Activated CD8-positive, alpha-beta T cell treated with anti-CD3 and anti-CD28 coated beads for 36 hours (primary cell): ENCODE measurements around the gene CIZ1. TPM values are rescaled to one million over a fixed set of nuclear protein-coding genes. Genes with fewer than 3 reads are reported as not detected.

ENCODE experiments used
- ATAC-seq: fragments of 200-7000 bp; cut with Tn5 transposase; one replicate; pipeline ENCODE4 v1.10.0; 2021; ENCODE audit warnings: mild to moderate bottlenecking, moderate library complexity
- CTCF ChIA-PET: fragments of 350-600 bp; sonication (Branson Sonifier 250); formaldehyde crosslinking; loops from one replicate; lab custom pipeline; 2021; ENCODE audit warnings: antibody characterized with exemption; lab: Charles Lee
- POLR2A ChIA-PET: fragments of 350-600 bp; sonication (Branson Sonifier 250); formaldehyde crosslinking; loops from one replicate; lab custom pipeline; 2021; ENCODE audit warnings: antibody characterized with exemption; lab: Charles Lee
- DNase-seq: peaks from one replicate; pipeline ENCODE4 v3.0.0-alpha.2; 2020
- H3K27ac Mint-ChIP-seq: one replicate; pipeline ENCODE4 v1.8.0; 2021; ENCODE audit warnings: mild to moderate bottlenecking, mixed read lengths
- H3K27me3 Mint-ChIP-seq: one replicate; pipeline ENCODE4 v1.8.0; 2021; ENCODE audit warnings: mixed read lengths
- H3K36me3 Mint-ChIP-seq: one replicate; pipeline ENCODE4 v1.8.0; 2021; ENCODE audit warnings: low read depth, mixed read lengths
- H3K4me1 Mint-ChIP-seq: one replicate; pipeline ENCODE4 v1.8.0; 2021; ENCODE audit warnings: low read depth, mixed read lengths
- H3K4me3 Mint-ChIP-seq: one replicate; pipeline ENCODE4 v1.8.0; 2021; ENCODE audit warnings: mild to moderate bottlenecking, moderate library complexity, mixed read lengths
- H3K9me3 Mint-ChIP-seq: one replicate; pipeline ENCODE4 v1.8.0; 2021; ENCODE audit warnings: mixed read lengths
- intact Hi-C: fragments of 100-400 bp; cut with micrococcal nuclease; formaldehyde crosslinking; loops from one replicate; pipeline ENCODE4 v1.10.0; 2022
- total RNA-seq, 2 experiments: library from RNA; stranded (reverse); gene quantifications; one replicate each; pipeline ENCODE4 v1.2.3, GENCODE V29; 2021
- TF ChIP-seq, protein P1 (sequence below): fragments of 200-600 bp; IDR thresholded peaks from one replicate; pipeline ENCODE4 v1.8.0; 2022; ENCODE audit warnings: antibody characterized with exemption, mild to moderate bottlenecking

Gene CIZ1
- total RNA-seq, 2 experiments from 2014 or later: 75.7 to 77.1 TPM

DNA sequence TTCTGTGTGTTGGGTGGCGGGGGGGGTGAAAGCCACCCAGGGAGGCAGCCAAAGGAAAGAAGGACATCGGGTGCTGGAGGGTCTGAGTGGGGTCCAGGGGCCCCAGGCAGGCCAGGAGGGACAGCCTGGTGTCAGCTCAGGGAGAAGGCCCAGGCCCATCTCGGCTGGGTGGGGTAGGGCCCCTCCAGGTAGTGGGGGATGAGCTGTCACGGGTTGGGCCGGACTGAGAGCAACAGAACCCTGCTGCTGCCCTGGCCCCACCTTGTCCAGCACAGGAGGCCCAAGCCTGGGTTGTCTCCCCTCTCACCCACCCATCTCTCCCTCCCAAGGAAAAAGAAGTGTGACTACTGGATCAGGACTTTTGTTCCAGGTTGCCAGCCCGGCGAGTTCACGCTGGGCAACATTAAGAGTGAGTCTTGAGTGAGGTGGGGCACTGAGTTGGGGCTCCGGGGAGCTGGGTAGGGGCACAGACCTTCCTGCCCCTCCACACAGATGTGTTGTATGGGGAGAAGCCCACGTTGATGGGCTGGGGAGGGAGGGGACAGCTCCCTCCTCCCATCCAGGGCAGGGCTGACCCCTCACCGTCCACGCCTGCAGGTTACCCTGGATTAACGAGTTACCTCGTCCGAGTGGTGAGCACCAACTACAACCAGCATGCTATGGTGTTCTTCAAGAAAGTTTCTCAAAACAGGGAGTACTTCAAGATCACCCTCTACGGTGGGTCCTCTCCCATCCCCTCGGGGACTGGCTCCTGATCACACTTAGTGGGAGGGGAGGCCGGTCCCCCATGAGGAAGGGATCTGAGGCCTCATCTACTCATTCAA is 39.9 kb downstream of the CIZ1 start:
- Mint-ChIP-seq H3K4me1 (no peaks in the 10 kb centered on the region), H3K27ac (no peak overlapping the region), H3K4me3 (no peak overlapping the region), H3K36me3 (no peaks in the 10 kb centered on the region), H3K27me3 (no peaks in the 10 kb centered on the region), H3K9me3 (no peaks in the 10 kb centered on the region)
- CTCF ChIA-PET: interaction anchor here (0.9 to 1.1 kb wide), 2 partner anchors 23 to 38 kb away, joined by 3 read pairs; no protein-coding TSS in a partner anchor
- POLR2A ChIA-PET: no interaction called here
- TF ChIP-seq, protein P1, sequence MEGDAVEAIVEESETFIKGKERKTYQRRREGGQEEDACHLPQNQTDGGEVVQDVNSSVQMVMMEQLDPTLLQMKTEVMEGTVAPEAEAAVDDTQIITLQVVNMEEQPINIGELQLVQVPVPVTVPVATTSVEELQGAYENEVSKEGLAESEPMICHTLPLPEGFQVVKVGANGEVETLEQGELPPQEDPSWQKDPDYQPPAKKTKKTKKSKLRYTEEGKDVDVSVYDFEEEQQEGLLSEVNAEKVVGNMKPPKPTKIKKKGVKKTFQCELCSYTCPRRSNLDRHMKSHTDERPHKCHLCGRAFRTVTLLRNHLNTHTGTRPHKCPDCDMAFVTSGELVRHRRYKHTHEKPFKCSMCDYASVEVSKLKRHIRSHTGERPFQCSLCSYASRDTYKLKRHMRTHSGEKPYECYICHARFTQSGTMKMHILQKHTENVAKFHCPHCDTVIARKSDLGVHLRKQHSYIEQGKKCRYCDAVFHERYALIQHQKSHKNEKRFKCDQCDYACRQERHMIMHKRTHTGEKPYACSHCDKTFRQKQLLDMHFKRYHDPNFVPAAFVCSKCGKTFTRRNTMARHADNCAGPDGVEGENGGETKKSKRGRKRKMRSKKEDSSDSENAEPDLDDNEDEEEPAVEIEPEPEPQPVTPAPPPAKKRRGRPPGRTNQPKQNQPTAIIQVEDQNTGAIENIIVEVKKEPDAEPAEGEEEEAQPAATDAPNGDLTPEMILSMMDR: no peak
- no peak for DNase-seq
- intact Hi-C loops: no loop called here
- ATAC-seq: no peak

DNA sequence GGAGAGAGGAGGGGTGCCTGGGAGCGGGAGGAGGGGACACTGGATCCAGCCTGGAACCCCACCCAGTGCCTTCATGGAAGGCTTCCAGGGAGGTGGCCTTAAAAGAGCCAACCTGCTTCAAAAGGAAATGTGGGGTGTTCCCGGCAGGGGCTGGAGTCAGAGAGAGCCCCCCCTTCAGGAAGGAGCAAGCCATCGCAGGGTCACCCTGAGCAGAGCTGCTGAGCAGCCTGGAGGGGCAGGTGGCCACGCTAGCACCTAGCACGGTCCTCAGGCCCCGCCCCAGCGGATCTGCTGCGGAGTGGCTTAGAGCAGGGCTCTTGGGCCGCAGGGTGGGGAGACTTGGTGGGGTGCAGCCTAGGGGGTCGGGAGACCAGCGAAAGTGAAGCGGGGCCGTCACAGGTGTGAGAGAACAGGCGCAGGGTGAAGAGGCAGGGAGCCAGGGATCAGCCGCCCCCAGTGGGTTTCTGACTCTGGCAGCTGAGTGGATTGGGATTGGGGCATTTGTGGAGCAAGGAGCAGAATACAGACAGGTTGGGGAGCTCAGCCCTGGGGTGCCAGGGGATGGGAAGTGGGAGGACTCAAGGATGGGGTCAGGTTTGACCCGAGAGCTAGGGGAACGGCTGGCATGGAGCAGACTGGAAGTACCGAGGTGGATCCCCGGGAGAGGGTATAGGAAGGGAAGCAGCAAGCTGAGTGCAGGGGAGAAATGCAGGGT is 40.6 kb downstream of the CIZ1 start:
- ATAC-seq: peak; percentile 89
- ChIA-PET POLR2A (interaction anchor here (1.4 kb wide), 1 partner anchor 9 kb away, joined by 3 read pairs; the partner anchor contains the start of gene BBLN), CTCF (interaction anchor here (0.6 to 1.1 kb wide), 3 partner anchors 9 to 39 kb away, joined by 3 read pairs; partner anchors contain the start of gene BBLN)
- no peaks in the 10 kb centered on the region for H3K36me3 Mint-ChIP-seq
- TF ChIP-seq, protein P1: peak; percentile 45
- H3K27ac Mint-ChIP-seq: no peak overlapping the region
- intact Hi-C loops: no loop called here
- H3K4me3 Mint-ChIP-seq: no peak overlapping the region
- DNase-seq: peak; percentile 25
- no peaks in the 10 kb centered on the region for H3K27me3 Mint-ChIP-seq
- H3K4me1 Mint-ChIP-seq: no peaks in the 10 kb centered on the region
- H3K9me3 Mint-ChIP-seq: no peaks in the 10 kb centered on the region

DNA sequence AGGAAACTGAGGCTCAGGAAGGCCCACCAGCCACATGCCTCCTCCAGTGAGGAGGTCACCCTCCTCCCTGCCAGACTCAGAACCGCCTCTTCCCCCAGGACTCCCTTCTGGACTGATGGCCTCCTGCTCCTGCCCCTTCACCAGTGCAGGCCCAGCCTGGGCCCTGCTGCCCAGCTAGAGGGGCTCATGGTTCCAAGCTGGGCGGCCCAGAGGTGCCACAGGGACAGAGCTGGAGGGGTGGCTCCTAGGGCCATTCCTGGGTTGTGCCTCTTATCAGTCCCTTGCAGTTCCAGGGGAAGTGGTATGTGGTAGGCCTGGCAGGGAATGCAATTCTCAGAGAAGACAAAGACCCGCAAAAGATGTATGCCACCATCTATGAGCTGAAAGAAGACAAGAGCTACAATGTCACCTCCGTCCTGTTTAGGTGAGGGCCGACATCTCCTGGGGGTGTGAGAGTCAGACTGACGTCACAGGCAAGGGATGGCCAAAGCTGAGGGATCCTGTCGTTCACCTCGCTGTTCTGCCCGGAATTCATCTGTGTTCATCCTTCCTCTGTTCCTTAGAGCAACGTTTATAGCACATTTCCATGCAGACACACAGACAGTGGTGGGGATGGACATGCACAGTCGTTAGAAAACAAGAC is 41.3 kb downstream of the CIZ1 start:
- Mint-ChIP-seq H3K27me3 (no peaks in the 10 kb centered on the region), H3K36me3 (no peaks in the 10 kb centered on the region), H3K27ac (no peak overlapping the region), H3K4me1 (no peaks in the 10 kb centered on the region), H3K4me3 (no peak overlapping the region), H3K9me3 (no peaks in the 10 kb centered on the region)
- CTCF ChIA-PET: interaction anchor here (0.7 kb wide), 2 partner anchors 9 to 10 kb away, joined by 3 read pairs; no protein-coding TSS in a partner anchor
- ATAC-seq (no peak), DNase-seq (no peak)
- intact Hi-C loops: no loop called here
- POLR2A ChIA-PET: interaction anchor here (1.4 kb wide), 1 partner anchor 10 kb away, joined by 3 read pairs; the partner anchor contains the start of gene BBLN
- TF ChIP-seq, protein P1: no peak

DNA sequence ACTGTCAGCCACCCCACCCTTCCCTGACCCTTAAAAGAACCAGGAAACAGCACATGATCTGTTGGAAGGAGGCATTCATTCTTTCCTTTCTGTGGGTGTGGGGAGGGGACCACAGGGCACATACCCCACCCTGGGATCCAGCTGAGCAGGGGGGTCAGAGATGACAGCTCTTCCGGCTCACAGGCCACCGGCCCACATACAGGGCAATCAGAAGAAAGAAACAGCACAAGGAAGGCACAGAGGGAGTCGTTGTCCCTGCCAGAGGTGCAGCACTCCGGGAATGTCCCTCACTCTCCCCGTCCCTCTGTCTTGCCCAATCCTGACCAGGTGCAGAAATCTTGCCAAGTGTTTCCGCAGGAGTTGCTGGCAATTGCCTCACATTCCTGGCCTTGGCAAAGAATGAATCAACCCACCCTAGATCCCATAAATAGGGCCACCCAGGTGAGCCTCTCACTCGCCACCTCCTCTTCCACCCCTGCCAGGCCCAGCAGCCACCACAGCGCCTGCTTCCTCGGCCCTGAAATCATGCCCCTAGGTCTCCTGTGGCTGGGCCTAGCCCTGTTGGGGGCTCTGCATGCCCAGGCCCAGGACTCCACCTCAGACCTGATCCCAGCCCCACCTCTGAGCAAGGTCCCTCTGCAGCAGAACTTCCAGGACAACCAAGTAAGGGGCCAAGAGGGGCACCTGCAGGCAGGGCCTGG is 42.2 kb downstream of the CIZ1 start, which contains the start of gene LCN2:
Gene LCN2, plus strand, starts transcription at position 453 of the 701 bp plus-strand sequence. Its CDS starts 73 bp downstream, at position 526.
- TF ChIP-seq, protein P1: no peak
- H3K9me3 Mint-ChIP-seq: no peaks in the 10 kb centered on the region

More for the DNA sequence above, 42.2 kb downstream of the CIZ1 start, which contains the start of gene LCN2:
- Mint-ChIP-seq H3K4me1 (no peaks in the 10 kb centered on the region), H3K36me3 (no peaks in the 10 kb centered on the region), H3K4me3 (no peak within 1 kb of the TSS), H3K27me3 (no peaks in the 10 kb centered on the region), H3K27ac (no peak within 1 kb of the TSS)
- ATAC-seq (no peak), DNase-seq (no peak)
- intact Hi-C loops: no loop called here
- ChIA-PET CTCF (no interaction called here), POLR2A (interaction anchor here (1.4 kb wide), 1 partner anchor 10 kb away, joined by 3 read pairs; the partner anchor contains the start of gene BBLN)
